AG04449 (cell line): ENCODE results near the gene ADGRF4.

ENCODE experiments used
- CTCF ChIA-PET: fragments of 350-600 bp; formaldehyde crosslinking; extraction: SDS; loops from one replicate; lab custom pipeline; 2021; ENCODE audit warnings: antibody characterized with exemption; lab: Yijun Ruan, JAX
- POLR2A ChIA-PET: fragments of 400-600, 350-600 bp; formaldehyde crosslinking; extraction: SDS; loops from one replicate; lab custom pipeline; 2020; ENCODE audit warnings: antibody characterized with exemption, inconsistent platforms; lab: Yijun Ruan, JAX
- DNase-seq: peaks from one replicate; pipeline ENCODE4 v3.0.0-alpha.2; 2010; ENCODE audit warnings: low read depth, low spot score
- H3K4me3 ChIP-seq: 2 replicates; pipeline ENCODE4 v1.5.1; 2011; ENCODE audit warnings: low read depth, mild to moderate bottlenecking, control low read depth, low read length
- CTCF ChIP-seq: IDR thresholded peaks from one replicate; pipeline ENCODE4 v1.5.1; 2011; ENCODE audit warnings: mild to moderate bottlenecking, moderate library complexity, low read length, control low read depth, inconsistent platforms; ENCODE audit not compliant: insufficient read depth; ENCODE audit errors: missing control alignments

ADGRF4 gene

GRCh38 chr6:47661960-47662359 is 36.4 kb upstream of the ADGRF4 start:
- no peak for DNase-seq
- CTCF ChIA-PET, result no interaction called here
- POLR2A ChIA-PET, result no interaction called here
- no peak for TF ChIP-seq CTCF
- H3K4me3 ChIP-seq, result no peak overlapping the region

GRCh38 chr6:47663462-47664216 is 34.7 kb upstream of the ADGRF4 start:
- POLR2A ChIA-PET, result no interaction called here
- TF ChIP-seq CTCF, result no peak
- CTCF ChIA-PET, result no interaction called here
- DNase-seq, result no peak
- H3K4me3 ChIP-seq, result no peak overlapping the region

- CTCF ChIA-PET, result no interaction called here
These were observed 33.3 kb upstream of the ADGRF4 start for GRCh38 chr6:47665112-47665511.

GRCh38 chr6:47669684-47670513 is 28.5 kb upstream of the ADGRF4 start:
- no peak for DNase-seq

More at GRCh38 chr6:47665112-47665511, 33.3 kb upstream of the ADGRF4 start:
- DNase-seq, result no peak
- no peak for TF ChIP-seq CTCF
- POLR2A ChIA-PET, result no interaction called here
- no peak overlapping the region for H3K4me3 ChIP-seq

GRCh38 chr6:47670851-47671250 is 27.5 kb upstream of the ADGRF4 start:
- POLR2A ChIA-PET, result no interaction called here
- DNase-seq, result no peak

More at GRCh38 chr6:47669684-47670513, 28.5 kb upstream of the ADGRF4 start:
- ChIA-PET POLR2A (no interaction called here), CTCF (no interaction called here)
- no peak overlapping the region for H3K4me3 ChIP-seq
- TF ChIP-seq CTCF, result no peak

More at GRCh38 chr6:47670851-47671250, 27.5 kb upstream of the ADGRF4 start:
- H3K4me3 ChIP-seq, result no peak overlapping the region
- no peak for TF ChIP-seq CTCF
- CTCF ChIA-PET, result no interaction called here
